GM19324 (cell line): ENCODE data around the gene DGKI.

Source experiments
- ATAC-seq: cut with Tn5 transposase; IDR thresholded peaks from one replicate; pipeline ENCODE4 v1.9.1; 2021; ENCODE audit warnings: mild to moderate bottlenecking, moderate library complexity; ENCODE audit not compliant: unreplicated experiment, low FRiP score

Gene DGKI

GRCh38 chr7:137694405-137694804 lies 152.4 kb downstream of the DGKI start:
- no peak for ATAC-seq

- ATAC-seq: no peak
These were observed 154.4 kb downstream of the DGKI start for GRCh38 chr7:137692399-137692798.

GRCh38 chr7:137691566-137691965 lies 155.2 kb downstream of the DGKI start:
- ATAC-seq: no peak

GRCh38 chr7:137690635-137691034 lies 156.1 kb downstream of the DGKI start:
- no peak for ATAC-seq

GRCh38 chr7:137689761-137690160 lies 157.0 kb downstream of the DGKI start:
- no peak for ATAC-seq

- ATAC-seq: no peak
These were observed 159.1 kb downstream of the DGKI start for GRCh38 chr7:137687556-137688265.

- ATAC-seq: no peak
These were observed 161.2 kb downstream of the DGKI start for GRCh38 chr7:137685433-137686164.

GRCh38 chr7:137684776-137685175 lies 162.0 kb downstream of the DGKI start:
- no peak for ATAC-seq

GRCh38 chr7:137684316-137684715 lies 162.5 kb downstream of the DGKI start:
- no peak for ATAC-seq

- no peak for ATAC-seq
These were observed 164.2 kb downstream of the DGKI start for GRCh38 chr7:137682596-137682995.

GRCh38 chr7:137681657-137682562 lies 164.9 kb downstream of the DGKI start:
- ATAC-seq: no peak

GRCh38 chr7:137674551-137675409 lies 172.0 kb downstream of the DGKI start:
- no peak for ATAC-seq

GRCh38 chr7:137674048-137674447 lies 172.7 kb downstream of the DGKI start:
- ATAC-seq: no peak

- ATAC-seq: no peak
These were observed 174.9 kb downstream of the DGKI start for GRCh38 chr7:137671920-137672319.

- no peak for ATAC-seq
These were observed 176.3 kb downstream of the DGKI start for GRCh38 chr7:137670222-137671064.

GRCh38 chr7:137669706-137670105 lies 177.1 kb downstream of the DGKI start:
- ATAC-seq: no peak

- no peak for ATAC-seq
These were observed 178.4 kb downstream of the DGKI start for GRCh38 chr7:137668404-137668803.

- no peak for ATAC-seq
These were observed 179.0 kb downstream of the DGKI start for GRCh38 chr7:137667633-137668387.

- no peak for ATAC-seq
These were observed 181.9 kb downstream of the DGKI start for GRCh38 chr7:137664846-137665245.
